Lower lobe of right lung (tissue), 2 donors: Measurements from ENCODE around the gene NPTX2. TPM values are rescaled to one million over a fixed set of nuclear protein-coding genes. Genes with fewer than 3 reads are reported as not detected.

Experiments used
- ATAC-seq, 2 donors: fragments of 200-7000 bp; cut with Tn5 transposase; one replicate each; pipeline ENCODE4 v1.9.1; 2020 to 2022; ENCODE audit warnings: mild to moderate bottlenecking in 2 of 2, moderate library complexity in 2 of 2
- DNase-seq: peaks from one replicate; pipeline ENCODE4 v3.0.0-alpha.2; 2020
- H3K27ac ChIP-seq: fragments of 200-600 bp; one replicate; pipeline ENCODE4 v1.8.0; 2022
- H3K27me3 ChIP-seq: fragments of 200-600 bp; one replicate; pipeline ENCODE4 v1.8.0; 2022; ENCODE audit warnings: low read depth
- H3K36me3 ChIP-seq: fragments of 200-600 bp; one replicate; pipeline ENCODE4 v1.8.0; 2022; ENCODE audit warnings: mild to moderate bottlenecking
- H3K4me1 ChIP-seq: fragments of 200-600 bp; one replicate; pipeline ENCODE4 v1.8.0; 2022
- H3K4me3 ChIP-seq: fragments of 200-600 bp; one replicate; pipeline ENCODE4 v1.8.0; 2022; ENCODE audit warnings: mild to moderate bottlenecking
- H3K9me3 ChIP-seq: fragments of 200-600 bp; one replicate; pipeline ENCODE4 v1.8.0; 2022
- CTCF ChIP-seq: fragments of 200-600 bp; IDR thresholded peaks from one replicate; pipeline ENCODE4 v1.8.0; 2022; ENCODE audit warnings: antibody characterized with exemption, mild to moderate bottlenecking
- intact Hi-C: fragments of 100-400 bp; cut with DNase I; formaldehyde crosslinking; loops from one replicate; pipeline ENCODE4 v1.11.0; 2022
- total RNA-seq: library from RNA; stranded (reverse); fragmentation: NEBNext Ultra II Directional; extraction: Animal tissue kit (Norgen Biotek cat#: 25700); gene quantifications from one replicate; pipeline ENCODE4 v1.2.1, GENCODE V29; 2021
- donor health status: DM: no; HTN: yes; CAD: no; lungs with severe emphysema.

Gene NPTX2
- total RNA-seq, 1 donor from 2014 or later, result 0.62 TPM

GRCh38 chr7:98603399-98603788, 13.7 kb upstream of the NPTX2 start:
- no peak for ATAC-seq
- H3K36me3 ChIP-seq, result no peaks in the 10 kb centered on the region
- H3K4me3 ChIP-seq, result no peak overlapping the region
- H3K27ac ChIP-seq, result no peak overlapping the region
- H3K9me3 ChIP-seq, result no peaks in the 10 kb centered on the region
- no peaks in the 10 kb centered on the region for H3K4me1 ChIP-seq
- intact Hi-C loops, result no loop called here
- H3K27me3 ChIP-seq, result no peaks in the 10 kb centered on the region
- TF ChIP-seq CTCF, result no peak
- DNase-seq, result no peak

DNA sequence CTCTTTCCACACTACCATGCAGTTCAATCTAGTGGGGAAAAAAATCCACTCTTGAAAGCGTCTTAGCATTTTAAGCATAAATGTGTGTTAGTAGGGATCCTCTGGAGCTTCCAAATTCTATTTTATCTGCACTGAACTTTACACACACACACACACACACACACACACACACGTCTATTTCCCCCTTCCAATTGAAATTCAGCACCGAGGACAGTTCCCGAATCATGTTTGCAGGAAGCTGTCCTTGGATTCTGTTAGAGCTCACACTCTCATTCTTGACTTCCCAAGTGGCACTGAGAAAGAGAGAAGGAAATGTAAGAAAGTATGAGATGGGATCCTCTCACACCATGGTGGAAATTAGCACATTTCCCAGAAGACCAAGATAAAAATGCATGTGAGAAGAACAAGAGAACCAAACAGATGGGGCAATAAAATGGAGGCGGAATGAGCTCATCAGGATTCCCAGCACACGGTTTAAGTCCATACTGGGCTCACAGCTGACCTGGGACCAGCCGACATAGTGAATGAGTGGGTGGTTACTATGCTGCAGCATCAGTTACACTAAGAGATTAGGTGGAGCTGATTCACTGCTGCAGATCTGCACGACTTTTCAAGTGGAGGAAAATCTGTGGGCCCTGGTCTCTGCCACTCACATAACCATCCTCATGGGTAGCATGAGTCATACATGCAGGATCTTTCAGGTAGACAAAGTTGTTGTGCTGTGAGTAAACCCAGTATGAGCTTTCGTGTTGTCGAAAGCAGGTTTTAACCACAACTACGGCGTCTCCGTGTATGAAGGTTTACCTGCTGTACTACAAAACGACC, 3.3 kb upstream of the NPTX2 start:
- Histone ChIP-seq H3K9me3 (no peaks in the 10 kb centered on the region), H3K36me3 (no peaks in the 10 kb centered on the region), H3K27ac (no peak overlapping the region), H3K4me3 (no peak overlapping the region), H3K27me3 (peaks cover 35% of the 10 kb centered on the region), H3K4me1 (peaks cover 10% of the 10 kb centered on the region)
- ATAC-seq (no peak), DNase-seq (no peak)
- no peak for TF ChIP-seq CTCF
- intact Hi-C loops, result no loop called here

DNA sequence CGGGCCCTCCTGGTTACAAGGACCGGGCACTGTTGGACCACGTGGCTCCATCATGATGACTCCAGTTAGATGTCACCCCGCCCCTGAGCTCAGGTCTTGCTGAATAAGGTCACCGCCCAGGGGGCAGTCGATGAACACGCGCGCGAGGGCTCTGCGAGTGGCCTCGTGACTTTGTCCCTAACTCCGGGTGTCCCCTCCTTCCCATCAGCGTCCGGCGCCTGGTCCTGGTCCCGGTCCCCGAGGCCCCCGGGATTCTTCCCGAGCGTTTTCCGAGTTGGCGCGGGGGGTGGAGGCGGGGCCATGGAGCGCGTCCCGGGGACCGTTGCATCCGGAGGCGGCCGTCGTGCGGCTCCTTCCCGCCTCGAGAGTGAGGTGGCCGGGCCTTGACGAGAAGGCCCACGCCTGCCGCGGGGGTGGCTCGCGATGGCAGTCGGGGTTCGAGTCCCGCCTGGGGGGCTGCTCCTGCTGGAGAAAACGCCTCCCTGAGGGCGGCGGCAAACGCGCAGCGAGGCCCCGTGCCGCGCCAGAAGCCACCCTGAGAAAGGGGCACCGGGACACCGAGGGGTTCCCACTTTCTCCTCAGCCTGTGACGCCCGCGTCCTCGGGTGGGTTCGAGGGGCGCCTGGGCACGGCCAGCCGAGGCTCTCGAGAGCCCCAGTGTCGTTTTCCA, 569 bp upstream of the NPTX2 start:
- TF ChIP-seq CTCF, result no peak
- H3K4me3 ChIP-seq, result peak overlapping the region; percentile 31
- no peaks in the 10 kb centered on the region for H3K9me3 ChIP-seq
- ATAC-seq (no peak), DNase-seq (no peak)
- H3K27me3 ChIP-seq, result peaks cover 43% of the 10 kb centered on the region
- no peaks in the 10 kb centered on the region for H3K36me3 ChIP-seq
- intact Hi-C loops, result no loop called here
- H3K27ac ChIP-seq, result no peak overlapping the region
- peaks cover 10% of the 10 kb centered on the region for H3K4me1 ChIP-seq

- peak overlapping the region; percentile 18 for H3K4me3 ChIP-seq
- intact Hi-C loops, result no loop called here
- no peak for TF ChIP-seq CTCF
- H3K27me3 ChIP-seq, result peaks cover 46% of the 10 kb centered on the region
- H3K27ac ChIP-seq, result no peak overlapping the region
- no peak for DNase-seq
- H3K4me1 ChIP-seq, result peaks cover 10% of the 10 kb centered on the region
- no peaks in the 10 kb centered on the region for H3K9me3 ChIP-seq
- ATAC-seq, result no peak
- H3K36me3 ChIP-seq, result no peaks in the 10 kb centered on the region
These were observed 904 bp downstream of the NPTX2 start for GRCh38 chr7:98617960-98618418.

- no peak overlapping the region for H3K27ac ChIP-seq
- H3K27me3 ChIP-seq, result peaks cover 46% of the 10 kb centered on the region
- no peaks in the 10 kb centered on the region for H3K36me3 ChIP-seq
- H3K4me3 ChIP-seq, result no peak overlapping the region
- peaks cover 10% of the 10 kb centered on the region for H3K4me1 ChIP-seq
- intact Hi-C loops, result no loop called here
- ATAC-seq (peak in 1 of 2 donors; percentile 50), DNase-seq (no peak)
- no peaks in the 10 kb centered on the region for H3K9me3 ChIP-seq
- TF ChIP-seq CTCF, result no peak
These were observed 1.7 kb downstream of the NPTX2 start for GRCh38 chr7:98618786-98619185.
